Neutrophil (primary cell): ENCODE results near the gene LTF.
"Not testable (repeated sequence)": the region's sequence is repeated elsewhere in the genome, so short reads cannot be mapped to it uniquely, and the experiment has no call there.

Experiments
- H3K27ac ChIP-seq: fragments of 200-600 bp; sonication (generic); 2 replicates; pipeline ENCODE4 v1.5.1; 2016; ENCODE audit warnings: mild to moderate bottlenecking, moderate library complexity
- H3K27me3 ChIP-seq: fragments of 200-600 bp; sonication (generic); 2 replicates; pipeline ENCODE4 v1.6.0; 2016; ENCODE audit warnings: mild to moderate bottlenecking
- H3K36me3 ChIP-seq: fragments of 200-600 bp; sonication (generic); 2 replicates; pipeline ENCODE4 v1.5.1; 2017
- H3K4me1 ChIP-seq, 2 experiments: fragments of 200-600 bp in 1 of 2; sonication (generic) in 1 of 2; 1 replicate in 1 of 2; 2 replicates in 1 of 2; pipeline versions ENCODE4 v1.5.1 to v1.6.1; 2013 to 2016; ENCODE audit warnings: low read depth in 1 of 2, low read length in 1 of 2, mild to moderate bottlenecking in 1 of 2, moderate library complexity in 1 of 2; ENCODE audit not compliant: control insufficient read depth in 1 of 2, insufficient read depth in 1 of 2
- H3K4me3 ChIP-seq, 2 experiments: fragments of 200-600 bp in 1 of 2; sonication (generic) in 1 of 2; 1 replicate in 1 of 2; 2 replicates in 1 of 2; pipeline ENCODE4 v1.5.1; 2013 to 2016; ENCODE audit warnings: low read depth in 1 of 2, low read length in 1 of 2, mild to moderate bottlenecking in 1 of 2, moderate library complexity in 1 of 2
- H3K9me3 ChIP-seq: fragments of 200-600 bp; sonication (generic); 2 replicates; pipeline ENCODE4 v1.5.1; 2016
- TF ChIP-seq, protein P1 (sequence below): fragments of 200-600 bp; sonication (generic); IDR thresholded peaks from 2 replicates; pipeline ENCODE4 v1.5.1; 2016; ENCODE audit warnings: antibody characterized with exemption

Gene LTF

GRCh38 chr3:46429671-46430070 lies 35.0 kb downstream of the LTF start:
- H3K4me1 ChIP-seq: no peaks in the 10 kb centered on the region
- H3K36me3 ChIP-seq: peaks cover 94% of the 10 kb centered on the region
- H3K4me3 ChIP-seq: no peak overlapping the region
- TF ChIP-seq, protein P1, sequence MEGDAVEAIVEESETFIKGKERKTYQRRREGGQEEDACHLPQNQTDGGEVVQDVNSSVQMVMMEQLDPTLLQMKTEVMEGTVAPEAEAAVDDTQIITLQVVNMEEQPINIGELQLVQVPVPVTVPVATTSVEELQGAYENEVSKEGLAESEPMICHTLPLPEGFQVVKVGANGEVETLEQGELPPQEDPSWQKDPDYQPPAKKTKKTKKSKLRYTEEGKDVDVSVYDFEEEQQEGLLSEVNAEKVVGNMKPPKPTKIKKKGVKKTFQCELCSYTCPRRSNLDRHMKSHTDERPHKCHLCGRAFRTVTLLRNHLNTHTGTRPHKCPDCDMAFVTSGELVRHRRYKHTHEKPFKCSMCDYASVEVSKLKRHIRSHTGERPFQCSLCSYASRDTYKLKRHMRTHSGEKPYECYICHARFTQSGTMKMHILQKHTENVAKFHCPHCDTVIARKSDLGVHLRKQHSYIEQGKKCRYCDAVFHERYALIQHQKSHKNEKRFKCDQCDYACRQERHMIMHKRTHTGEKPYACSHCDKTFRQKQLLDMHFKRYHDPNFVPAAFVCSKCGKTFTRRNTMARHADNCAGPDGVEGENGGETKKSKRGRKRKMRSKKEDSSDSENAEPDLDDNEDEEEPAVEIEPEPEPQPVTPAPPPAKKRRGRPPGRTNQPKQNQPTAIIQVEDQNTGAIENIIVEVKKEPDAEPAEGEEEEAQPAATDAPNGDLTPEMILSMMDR: no peak
- no peaks in the 10 kb centered on the region for H3K27me3 ChIP-seq
- no peaks in the 10 kb centered on the region for H3K9me3 ChIP-seq
- peak overlapping the region; percentile 88 for H3K27ac ChIP-seq

DNA sequence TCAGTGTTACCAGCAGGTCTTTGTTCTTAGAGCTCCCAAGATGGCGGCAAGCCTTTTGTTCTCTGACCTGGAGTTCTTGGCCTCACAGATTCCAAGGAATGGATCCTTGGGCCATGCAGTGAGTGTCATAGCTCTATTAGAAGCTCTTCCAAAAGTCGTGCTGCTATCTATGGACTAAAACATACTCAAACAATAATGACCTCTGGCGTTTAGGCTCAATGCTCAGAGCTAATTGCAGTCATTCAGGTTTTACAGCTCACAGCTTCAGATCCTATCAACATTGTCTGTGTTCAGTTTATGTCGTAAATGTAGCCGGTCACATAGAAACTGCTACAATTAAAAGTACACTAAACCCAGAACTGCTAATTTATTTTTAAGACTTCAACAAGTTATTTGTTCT lies 35.5 kb downstream of the LTF start:
- Histone ChIP-seq H3K9me3 (no peaks in the 10 kb centered on the region), H3K27ac (peak overlapping the region; percentile 88), H3K36me3 (peaks cover 94% of the 10 kb centered on the region), H3K4me1 (no peaks in the 10 kb centered on the region), H3K27me3 (no peaks in the 10 kb centered on the region), H3K4me3 (no peak overlapping the region)
- TF ChIP-seq, protein P1: no peak

DNA sequence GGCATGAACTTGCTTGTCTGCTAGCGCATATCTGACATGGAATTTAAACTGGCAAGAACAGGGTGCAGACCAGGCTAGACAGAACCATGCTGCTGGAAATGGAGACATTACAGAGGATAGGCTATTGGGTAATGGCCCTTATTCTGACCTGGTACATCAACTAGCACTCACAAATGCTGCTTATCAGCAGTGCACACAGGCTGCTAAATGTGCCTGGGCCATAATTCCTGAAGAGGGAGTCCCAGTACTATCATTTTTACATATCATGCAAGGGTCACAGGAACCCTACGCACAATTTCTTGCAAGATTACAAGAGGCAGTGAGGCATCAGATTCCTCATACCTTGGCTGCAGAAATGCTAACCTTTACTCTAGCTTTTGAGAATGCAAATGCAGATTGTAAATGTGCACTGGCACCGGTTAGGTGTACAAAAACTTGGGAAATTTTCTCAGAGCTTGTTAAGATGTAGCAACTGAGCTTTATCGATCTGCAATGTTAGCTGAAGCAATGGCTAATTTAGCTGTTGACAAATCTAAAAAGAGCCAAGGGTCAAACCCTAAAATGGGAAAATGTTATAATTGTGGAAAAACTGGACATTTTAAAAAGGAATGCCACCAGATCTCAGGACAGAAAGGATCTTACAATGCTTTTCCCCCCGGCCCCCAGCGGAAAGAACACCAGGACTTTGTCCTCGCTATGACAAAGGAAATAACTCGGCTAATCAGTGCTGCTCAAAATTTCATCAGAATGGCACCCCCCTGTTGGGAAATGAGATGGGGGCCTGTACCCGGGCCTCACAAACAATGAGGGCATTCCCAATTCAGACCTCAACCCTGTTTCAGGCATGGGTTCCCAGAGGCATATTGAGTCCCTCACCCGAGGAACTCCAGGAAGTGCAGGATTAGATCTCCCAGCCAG lies 36.5 kb downstream of the LTF start:
- Histone ChIP-seq H3K27me3 (no peaks in the 10 kb centered on the region), H3K27ac (peak overlapping the region; percentile 88), H3K36me3 (peaks cover 94% of the 10 kb centered on the region), H3K9me3 (no peaks in the 10 kb centered on the region), H3K4me1 (no peaks in the 10 kb centered on the region), H3K4me3 (no peak overlapping the region)
- TF ChIP-seq, protein P1: no peak

- H3K27me3 ChIP-seq, H3K9me3 ChIP-seq, H3K4me3 ChIP-seq, H3K4me1 ChIP-seq: not testable (repeated sequence)
- peak overlapping the region; percentile 88 for H3K27ac ChIP-seq
- H3K36me3 ChIP-seq: peaks cover 94% of the 10 kb centered on the region
These were observed 37.3 kb downstream of the LTF start for GRCh38 chr3:46427404-46427803.

- peak overlapping the region; percentile 63 for H3K27ac ChIP-seq
- not testable (repeated sequence) for H3K27me3 ChIP-seq, H3K9me3 ChIP-seq, H3K4me3 ChIP-seq, H3K4me1 ChIP-seq
- H3K36me3 ChIP-seq: peaks cover 94% of the 10 kb centered on the region
These were observed 38.2 kb downstream of the LTF start for GRCh38 chr3:46426476-46426875.

DNA sequence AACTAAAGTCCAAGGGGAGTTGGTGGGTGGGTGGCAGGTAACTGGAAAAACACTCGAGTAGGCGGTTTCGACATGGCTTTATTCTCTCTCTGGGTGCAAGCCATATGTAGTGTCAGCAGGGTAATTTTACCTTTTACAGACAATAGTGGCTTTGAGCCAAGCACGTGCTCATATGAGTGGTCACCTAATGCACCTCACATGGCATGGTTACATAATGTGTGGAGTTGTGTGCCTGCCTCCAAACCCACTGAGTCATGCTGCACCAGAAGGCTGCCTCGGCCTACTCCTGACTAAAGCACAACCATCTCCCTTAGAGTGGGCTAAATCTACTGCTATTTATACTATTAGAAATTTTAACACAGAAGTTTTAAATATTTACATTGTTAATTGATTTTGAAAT lies 41.1 kb downstream of the LTF start:
- H3K27me3 ChIP-seq: no peaks in the 10 kb centered on the region
- H3K4me3 ChIP-seq: no peak overlapping the region
- H3K36me3 ChIP-seq: peaks cover 94% of the 10 kb centered on the region
- TF ChIP-seq, protein P1: no peak
- H3K9me3 ChIP-seq: no peaks in the 10 kb centered on the region
- H3K4me1 ChIP-seq: no peaks in the 10 kb centered on the region
- H3K27ac ChIP-seq: peak overlapping the region; percentile 63
